Stimulated activated CD8-positive, alpha-beta memory T cell treated with anti-CD3 and anti-CD28 coated beads, Interleukin-15, amount 100 ng/mL, for 24 hours (primary cell): ENCODE data around the gene CCBE1.

Source experiments
- DNase-seq: peaks from one replicate; pipeline ENCODE4 v3.0.0-alpha.2; 2020; ENCODE audit warnings: low read depth

Gene CCBE1

DNA sequence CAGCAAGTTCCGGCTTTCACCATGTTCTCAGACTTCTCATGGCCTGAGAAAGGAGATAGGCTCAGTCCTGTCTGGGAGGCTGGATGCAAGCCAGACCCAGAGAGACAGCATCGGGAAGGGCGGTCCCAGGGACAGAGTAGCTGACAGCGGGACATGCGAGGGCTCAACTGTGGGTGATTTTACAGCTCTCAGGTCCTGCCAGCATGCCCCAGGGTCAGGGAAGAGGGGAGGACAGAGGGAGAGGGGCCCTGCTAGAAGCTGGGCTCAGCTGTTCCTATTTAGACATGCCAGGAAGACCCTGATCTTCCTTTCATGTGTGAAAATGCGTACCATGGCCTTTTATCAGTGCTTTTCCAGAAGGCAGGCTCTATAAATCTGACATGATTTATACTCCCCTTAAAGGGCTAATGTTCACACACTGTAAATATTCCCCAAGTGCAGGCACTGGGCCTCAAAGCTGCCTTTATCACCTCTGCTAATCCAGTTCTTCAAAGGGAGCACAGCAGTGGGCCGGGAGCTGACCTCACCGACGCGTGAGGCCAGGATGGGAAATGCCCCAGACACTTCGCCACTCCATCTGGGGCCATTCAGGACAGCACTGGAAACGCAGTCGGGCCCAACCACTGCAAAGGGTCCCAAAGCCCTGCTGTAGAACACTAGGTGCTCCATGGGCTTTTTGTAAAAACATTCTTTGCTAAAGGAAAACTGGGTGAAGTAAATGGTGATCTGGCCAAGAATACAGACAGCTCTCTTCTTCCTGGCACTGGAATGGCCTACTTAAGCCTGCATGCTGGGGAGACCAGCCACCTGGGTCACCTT, 242.1 kb downstream of the CCBE1 start:
- DNase-seq: no peak

DNA sequence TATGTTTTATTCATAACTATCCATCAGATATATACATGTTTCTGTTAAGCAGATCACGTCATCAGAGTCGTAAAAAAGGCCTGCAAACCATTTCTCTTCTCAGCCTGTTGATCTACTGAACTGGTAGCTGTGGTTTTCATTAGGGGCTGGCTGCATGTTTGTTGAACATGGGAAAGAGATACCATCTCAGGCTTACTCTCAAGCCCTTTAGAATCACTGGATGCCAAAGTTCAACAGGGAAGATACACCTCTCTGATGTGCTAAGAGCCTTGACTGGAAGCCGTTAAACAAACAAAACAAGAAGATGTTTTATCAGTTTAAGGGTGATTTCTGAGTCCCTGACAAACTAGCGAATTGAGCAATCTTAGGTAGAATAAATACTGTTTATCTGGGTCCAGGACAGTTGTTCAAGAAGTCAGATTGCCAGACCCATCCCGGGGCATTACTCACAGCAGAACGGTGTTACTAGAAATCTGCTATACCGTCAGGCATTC, 243.7 kb downstream of the CCBE1 start:
- no peak for DNase-seq

DNA sequence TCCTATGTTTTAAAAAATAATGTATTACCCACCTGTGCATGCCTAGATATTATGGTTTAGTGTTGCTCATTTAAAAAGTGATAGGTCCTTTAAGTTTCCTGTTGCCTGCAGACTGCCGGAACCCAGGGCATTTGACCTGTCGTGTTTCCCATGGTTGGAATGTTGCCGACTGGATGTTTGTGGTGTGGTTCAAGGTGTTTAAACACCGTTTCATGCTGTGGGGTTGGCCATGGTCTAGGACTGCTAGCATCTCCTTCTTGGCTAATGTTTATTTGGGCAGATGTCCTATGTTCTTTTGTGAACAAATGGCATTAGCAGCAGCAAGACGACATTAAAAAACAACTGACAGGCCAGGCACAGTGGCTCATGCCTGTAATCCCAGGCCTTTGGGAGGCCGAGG, 245.3 kb downstream of the CCBE1 start:
- DNase-seq: no peak

DNA sequence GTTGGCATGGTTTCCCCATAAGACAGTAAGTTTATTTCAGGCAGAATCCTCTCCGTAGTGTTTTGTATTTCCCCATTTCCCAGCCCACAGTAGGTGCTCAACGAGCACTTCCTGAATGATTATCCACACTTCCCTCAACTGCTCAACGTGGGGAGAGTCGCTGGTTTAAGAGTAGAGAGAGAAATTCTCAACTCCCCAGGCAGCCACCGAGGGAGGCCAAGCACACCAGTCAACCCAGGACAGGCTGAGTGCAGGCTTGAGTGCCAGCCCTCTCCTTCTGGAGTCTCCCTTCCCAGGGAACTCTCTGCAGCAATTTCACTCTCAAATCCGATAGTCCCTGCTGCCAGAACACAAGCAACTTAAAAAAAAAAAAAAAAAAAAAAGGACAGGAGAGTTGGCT, 246.2 kb downstream of the CCBE1 start:
- DNase-seq: no peak

DNA sequence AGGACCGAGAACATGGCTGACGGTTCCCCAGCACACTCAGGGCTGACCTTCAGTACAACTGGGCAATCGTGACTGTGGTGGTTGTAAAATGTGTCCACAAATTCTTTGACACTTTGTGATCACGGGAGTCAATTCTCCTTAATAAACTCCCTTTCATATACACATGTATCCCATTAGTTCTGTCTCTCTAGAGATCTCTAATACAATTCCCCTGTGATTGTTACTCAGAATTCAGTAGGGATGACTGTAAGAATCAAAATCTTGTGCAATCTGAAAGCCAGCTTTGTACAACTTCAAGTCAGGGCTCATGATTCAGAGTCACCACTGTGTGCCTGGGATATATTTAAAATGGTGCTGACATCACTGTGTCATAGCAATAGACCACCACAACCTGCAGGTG, 248.7 kb downstream of the CCBE1 start:
- DNase-seq: no peak

DNA sequence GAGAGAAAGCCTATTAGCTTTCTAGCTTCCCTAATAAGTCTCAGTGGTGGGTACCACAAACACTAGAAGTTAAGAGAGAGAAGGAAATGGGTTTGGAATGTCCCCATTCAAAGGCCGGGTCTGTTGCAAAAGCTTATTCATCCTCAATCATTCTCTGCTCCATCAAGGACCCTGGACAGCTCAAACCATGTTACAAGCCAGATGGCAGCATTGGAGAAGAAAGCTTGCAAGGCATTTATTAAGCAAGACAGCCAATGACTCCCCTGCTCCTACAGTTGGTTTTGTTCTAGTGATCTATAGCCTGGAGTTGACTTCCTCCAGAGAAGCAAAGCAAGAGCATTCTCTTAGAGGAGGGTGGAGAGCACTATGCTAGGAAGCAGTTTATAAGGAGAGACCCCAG, 251.2 kb downstream of the CCBE1 start:
- DNase-seq: no peak

DNA sequence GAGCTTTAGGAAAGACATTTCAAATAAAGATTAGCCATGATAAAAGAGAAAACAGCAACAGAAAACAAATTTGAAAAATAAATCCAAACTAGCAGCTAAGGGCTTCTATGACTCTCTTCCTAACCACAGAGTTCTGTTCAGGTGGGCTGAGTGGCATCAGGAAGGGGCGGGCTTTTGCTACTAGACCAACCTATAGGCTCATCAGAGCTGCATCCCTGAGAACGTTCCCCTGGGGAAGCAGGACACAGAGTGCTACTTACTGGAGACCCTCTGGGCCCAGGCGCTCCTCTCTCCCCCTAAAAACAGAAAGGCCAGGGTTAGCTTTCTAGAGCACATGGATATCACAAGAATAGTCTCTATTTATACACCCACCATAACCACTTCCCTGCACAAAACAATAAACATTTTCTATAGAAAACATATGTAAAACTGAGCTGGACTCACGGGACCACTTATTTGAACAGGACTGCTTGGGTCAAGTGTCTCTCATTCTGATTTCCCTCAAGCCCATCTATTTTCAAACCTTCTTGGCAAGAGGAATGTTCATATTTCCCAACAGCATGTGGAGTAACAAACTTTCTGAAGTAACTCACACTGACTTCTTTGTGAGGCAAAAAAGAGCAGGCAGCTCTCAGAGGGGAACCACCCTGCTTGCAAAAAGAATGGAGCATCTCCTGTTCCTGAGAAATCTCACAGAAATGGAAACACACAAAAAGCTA, 259.2 kb downstream of the CCBE1 start:
- no peak for DNase-seq

DNA sequence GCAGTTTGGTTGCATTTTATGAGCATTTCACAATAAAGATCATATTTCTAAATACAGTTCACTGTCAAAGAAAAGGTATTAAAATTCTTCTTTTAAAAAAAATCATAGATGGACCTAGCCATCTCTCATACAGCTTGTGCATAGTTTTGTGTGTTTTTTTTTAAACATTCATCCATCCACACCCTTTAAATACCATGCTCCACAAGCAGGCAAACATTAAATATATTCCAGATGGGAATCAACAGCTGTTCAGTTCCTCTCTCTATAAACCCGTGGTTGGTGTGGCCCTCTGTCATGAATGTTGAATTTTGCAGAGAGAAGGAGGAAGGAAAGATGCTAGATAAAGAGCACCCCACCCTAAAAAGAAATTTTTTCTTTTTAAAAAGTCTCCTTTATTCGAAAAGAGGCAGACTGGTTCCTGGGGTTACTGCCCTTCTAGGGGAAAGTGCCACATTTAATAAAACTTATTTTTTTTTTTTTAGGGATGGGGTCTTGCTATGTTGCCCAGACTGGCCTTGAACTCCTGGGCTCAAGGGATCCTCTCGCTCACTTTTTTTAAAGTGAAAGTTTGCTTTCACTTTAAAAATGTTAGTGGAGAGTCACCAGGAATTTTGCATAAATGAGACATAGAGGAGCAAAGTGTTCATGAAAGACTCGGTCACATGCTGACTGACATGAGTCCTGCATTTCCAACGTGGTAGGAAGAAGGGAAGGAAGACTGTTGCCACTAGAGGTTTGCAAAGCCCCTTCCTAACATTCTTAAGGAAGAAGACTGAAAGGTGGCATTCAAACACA, 264.2 kb downstream of the CCBE1 start:
- DNase-seq: no peak

DNA sequence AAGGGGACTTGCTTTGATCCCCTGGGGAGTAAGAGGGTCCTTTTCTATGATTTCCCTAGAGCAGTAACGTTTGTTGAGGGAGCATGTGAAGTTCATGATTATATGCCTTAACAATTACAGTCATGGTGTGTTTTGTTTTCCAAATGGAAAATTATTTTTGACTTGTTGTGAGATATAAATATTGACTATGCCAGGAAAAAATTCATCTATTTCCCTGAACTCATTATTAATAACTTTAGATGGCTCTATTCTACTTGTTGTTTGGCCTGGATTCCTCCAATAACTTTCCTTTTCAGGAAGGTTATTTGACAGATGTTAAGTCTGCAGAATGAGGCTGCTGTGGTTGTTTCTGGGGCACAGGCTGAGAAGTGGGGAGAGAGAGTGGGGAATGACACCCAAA, 266.1 kb downstream of the CCBE1 start:
- DNase-seq: no peak

DNA sequence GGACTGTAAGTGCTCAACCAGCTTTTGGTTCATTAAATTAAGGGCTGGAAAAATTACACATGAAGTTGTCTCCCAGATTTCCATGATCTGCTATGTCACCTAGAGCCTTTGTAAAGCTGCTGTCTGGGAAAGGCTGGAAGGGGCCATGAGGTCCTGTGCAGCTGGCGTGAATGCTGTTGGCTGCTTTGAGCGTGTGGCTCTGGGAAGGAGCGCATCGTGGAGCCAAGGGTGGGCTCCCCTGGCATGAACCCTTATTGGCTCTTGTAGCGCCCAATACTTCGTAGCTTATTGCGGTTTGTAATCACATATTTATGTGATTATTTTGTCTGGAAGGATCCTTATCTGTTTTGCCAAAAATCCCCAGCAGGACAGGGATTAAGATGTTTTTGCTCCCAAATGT, 267.6 kb downstream of the CCBE1 start:
- no peak for DNase-seq

DNA sequence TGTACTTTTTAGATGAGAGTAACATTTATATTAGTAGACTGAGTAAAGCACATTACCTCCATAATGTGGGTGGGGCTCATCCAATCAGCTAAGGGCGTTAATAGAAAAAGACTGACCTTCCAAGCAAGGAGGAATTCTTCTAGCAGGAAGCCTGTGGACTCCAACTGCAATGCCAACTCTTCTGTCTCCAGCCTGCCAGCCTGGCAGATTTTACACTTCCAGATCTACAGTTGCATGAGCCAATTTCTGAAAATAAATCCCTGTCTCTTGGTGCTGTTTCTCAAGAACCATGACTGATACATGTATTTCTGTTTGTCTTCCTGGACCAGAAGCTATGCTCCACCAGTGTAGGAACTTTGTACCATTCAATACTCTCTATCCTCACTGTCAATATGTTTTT, 269.2 kb downstream of the CCBE1 start:
- DNase-seq: no peak

DNA sequence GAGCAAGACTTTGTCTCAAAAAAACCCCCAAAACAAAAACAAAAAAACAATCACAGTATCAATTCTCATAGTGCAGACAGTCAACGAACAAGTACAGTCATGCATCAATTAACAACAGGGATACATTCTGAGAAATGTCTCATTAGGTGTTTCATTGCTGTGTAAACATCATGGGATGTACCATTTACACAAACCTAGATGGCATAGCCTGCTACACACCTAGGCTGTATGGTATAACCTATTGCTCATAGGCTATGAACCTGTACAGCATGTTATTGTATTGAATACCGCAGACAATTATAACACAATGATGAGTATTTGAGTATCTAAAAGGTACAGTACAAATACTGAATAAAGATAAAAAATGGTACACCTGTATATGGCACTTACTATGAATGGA, 270.4 kb downstream of the CCBE1 start:
- DNase-seq: no peak

DNA sequence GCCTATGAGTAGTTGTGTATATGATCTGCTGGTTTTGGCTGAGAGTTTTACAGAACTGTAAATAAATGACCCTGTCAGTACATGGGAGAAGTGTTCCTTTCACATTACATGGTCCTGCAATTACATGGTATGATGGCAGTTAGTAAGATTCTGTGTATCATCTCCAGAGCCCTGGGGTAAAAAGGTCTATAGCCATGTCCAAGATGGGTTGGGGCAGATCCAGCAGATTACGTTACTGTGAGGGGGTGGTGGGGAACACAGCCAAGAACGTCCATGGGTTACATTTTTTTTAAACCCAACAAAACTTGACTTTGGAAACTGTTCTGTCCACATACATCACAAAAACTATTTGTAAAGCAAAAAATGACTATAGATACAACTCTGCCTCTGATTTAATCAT, 274.0 kb downstream of the CCBE1 start:
- no peak for DNase-seq

DNA sequence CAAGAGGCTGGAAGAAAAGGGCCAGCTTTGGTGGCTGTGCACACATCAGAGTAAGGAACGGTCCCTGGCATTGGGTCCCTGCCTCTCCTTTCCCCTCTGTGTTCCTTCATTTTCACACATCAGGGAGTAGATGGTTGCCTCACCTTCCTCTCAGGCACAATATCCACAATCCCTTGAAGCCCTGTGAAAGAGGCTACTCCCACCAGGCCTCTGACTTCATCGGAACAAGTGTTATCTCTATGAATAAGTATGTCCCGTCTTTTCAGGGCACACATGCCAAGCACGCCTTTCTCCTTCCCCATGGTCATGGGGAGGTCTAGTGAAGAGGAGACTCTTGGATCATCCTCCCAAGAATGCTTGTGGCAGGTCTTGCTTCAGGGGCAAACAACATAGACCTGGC, 277.0 kb downstream of the CCBE1 start:
- no peak for DNase-seq

DNA sequence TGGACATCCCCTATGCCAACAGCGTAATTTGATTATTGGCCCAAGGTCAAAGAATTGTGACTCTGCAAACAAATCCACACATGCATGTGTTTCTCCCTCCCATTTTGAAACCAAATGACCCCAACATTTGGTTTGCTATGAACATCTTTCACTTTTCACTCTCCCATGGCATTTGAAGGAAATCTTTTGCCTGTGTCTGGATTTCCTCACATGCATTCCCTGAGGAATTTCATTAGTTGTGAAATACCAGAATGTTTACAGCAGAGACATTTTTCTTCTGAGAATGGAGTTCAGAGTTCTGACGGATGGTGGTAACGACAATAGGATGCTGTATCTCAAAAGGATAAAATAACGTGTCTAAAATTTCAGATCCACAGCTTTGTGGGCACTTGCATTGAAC, 277.8 kb downstream of the CCBE1 start:
- no peak for DNase-seq

DNA sequence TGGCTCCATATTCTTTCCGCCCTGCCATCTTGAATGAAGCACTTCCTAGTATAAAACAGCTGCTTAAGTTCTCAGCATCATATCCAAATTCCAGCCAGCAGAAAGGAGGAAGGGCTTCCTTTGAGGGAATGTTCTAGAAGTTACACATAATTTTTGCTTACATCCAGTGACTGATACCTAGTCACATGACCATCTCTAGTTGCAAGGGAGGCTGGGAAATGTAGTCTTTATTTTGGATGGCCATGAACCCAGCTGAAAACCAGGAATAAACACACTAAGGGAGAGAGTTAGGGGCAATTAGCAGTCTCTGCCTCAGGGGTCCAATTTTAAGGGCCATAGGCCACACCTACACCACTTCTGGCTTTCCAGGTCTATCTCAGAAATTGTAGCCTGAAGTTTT, 280.4 kb downstream of the CCBE1 start:
- no peak for DNase-seq

DNA sequence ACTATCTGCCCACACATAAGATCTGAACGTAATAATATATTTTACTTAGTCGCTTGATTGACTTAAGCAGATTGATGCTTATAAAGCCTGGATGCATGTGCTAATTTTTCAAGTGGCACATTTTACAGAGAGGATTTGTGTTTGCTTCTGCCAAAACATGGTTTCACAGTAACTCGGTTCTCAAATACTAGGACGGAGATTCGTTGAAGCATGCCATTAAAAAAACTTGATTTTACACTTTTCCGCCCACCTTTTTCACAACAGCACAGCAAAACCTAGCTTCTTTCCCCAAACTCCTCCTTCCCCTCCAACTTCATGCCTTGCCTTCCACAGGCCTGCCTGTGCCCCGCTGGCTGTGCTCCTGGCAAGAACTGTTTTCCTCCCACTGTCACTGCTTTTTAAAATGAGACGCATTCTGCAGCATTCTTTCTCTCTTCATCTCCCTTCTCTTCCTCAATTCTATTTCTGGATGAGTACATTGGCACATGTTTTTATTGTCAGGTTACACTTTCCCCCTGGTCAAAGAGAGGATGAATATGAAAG, 283.0 kb downstream of the CCBE1 start:
- no peak for DNase-seq

DNA sequence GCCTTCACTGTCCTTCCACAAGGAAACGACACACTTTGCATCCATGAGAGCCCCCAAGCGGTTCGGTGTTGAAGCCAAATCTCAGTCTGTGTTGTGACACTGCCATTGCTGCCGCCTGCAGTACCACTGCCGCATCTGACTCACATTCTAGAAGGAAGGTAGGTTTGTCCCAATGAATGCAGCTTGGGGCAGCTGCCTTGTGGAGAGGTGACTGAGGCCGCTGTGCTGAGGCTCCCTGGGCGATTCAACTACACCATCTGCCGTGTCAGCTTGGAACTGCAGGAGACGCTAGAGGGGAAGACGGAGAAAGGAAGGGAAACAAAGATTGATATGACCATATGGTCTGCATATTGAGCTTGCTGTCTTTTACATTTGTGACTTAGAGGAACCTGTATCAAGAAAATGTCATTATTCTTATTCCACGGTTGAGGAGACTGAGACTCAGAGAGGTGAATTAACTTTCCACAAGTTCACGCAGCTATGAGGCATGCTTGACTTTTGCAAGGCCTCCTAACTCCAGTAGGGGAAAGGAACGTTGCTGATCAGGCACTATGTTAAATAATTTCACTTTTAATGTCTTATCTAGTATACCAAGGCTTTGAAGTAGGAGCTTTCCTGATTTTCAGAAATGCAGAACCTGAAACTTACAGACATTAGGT, 294.7 kb downstream of the CCBE1 start:
- peak; percentile 43 for DNase-seq

DNA sequence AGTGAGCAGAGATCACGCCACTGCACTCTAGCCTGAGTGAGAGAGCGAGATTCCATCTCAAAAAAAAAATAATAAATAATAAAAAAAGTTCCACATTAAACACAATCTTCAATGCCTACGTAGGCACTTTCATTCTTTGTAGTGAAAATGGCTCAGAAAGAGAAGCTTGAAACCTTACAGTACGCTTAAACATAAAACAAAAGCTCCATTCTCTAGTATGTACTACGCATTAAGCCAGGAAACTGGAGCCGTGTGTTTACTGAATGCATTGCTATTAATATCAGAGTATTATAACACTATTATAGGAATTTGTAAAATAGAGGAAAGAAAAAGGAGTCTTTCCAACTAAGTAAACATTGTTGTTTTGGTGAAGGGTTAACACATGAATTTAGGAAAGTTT, 296.8 kb downstream of the CCBE1 start:
- DNase-seq: no peak

DNA sequence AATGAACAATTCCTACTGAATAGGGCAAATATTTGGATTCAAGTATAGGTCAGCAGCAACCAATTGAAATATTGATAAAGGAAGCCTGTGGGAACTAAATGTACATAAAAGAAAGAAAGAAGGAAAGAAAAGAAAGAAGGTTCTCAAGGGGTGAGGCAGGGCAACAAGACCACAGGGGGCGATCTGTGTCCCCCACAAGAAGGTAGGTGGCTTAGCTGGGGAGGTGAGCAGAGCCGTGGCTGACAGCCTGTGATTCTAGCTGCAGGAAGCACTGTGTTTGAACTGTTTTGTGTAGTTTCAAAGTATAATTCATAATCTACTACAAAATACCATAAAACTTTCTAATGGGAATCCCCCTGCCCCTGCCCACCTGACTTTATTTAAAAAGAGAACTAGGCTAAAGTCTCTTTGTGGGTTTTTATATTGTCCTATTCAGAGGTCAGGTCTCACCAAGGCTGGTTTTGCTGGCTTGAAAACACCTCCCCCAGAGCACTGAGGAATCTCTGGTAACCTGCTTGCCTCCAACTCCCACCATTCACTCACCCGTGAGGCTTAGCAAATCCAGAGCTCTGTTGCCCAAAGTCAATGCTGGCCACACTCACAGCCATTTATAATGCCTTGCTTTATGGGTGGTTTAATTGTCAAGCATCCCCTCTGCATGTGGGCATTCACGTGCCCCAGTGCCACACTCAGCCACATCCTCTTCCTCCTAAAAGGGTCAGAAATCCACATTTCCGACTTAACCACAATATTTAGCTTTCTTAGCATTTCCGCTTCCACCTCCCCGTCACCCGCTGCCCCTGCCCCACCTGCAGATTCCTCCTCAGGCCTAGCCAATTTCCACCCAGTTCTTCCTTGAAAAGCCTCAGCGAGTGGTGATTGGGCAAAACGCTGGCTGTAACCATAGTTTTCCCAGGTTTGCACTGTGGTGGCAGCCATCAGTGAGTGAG, 301.7 kb downstream of the CCBE1 start:
- no peak for DNase-seq

DNA sequence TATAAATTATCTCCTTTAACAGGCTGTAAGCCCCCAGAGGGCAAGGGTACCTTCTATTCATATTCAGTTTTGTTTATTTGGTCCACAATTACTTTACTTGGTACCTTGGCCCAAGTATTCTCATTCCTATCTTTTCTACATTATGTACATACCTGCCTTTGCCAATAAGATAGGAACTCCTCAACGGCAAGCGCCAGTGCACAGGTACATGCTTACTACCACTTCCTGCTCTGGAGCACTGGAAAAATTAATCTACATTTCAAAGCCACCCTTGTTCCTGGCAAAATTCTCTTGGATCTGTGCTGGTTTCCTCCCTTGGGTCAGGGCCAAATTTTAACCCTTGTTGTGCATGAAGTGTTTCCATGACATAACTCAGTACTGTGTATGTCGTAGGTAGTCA, 303.8 kb downstream of the CCBE1 start:
- no peak for DNase-seq
